NCI-H526 treated with DMSO at 0.1 percent for 48 hours (cell line): ENCODE measurements around the gene KCNIP3.
A peak's percentile ranks its signal among the peaks of the same experiment; 100 is the strongest.

ENCODE experiments used
- DNase-seq: peaks from one replicate; lab custom pipeline; 2025; lab: John Stamatoyannopoulos, UW

The KCNIP3 gene

DNA sequence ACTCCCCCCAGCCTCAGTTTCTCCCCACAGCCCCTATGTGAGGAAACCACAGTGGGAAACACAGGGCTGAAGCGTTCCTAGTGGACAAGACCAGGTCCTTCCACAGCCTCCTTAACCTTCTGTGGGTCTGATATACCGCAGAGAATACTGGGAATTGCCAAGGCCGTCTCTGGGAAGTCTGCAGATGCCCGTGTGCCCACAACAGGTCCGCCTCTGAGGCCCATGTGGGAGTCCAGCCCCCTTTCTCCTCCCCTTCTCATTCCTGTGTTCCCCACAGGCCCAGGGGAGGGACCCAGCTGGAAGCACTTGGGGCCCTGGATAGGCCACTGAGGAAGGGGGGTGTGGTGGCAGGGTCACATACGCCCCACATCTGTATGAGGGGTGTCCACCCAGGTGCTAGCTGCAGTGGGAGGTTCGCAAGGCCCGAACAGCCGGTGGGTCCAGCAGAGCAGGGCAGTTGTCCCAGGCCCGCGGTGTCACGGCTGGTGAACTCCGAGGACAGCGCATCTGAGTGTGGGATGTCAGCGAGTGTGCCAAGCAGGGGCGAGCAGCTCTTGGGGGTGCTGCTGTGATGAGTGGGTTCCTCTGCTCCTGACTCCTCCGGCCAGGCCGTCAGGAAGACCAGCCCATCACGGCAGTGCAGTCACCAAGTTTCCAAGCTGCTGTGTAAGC, 2.4 kb upstream of the KCNIP3 start:
- no peak for DNase-seq

DNA sequence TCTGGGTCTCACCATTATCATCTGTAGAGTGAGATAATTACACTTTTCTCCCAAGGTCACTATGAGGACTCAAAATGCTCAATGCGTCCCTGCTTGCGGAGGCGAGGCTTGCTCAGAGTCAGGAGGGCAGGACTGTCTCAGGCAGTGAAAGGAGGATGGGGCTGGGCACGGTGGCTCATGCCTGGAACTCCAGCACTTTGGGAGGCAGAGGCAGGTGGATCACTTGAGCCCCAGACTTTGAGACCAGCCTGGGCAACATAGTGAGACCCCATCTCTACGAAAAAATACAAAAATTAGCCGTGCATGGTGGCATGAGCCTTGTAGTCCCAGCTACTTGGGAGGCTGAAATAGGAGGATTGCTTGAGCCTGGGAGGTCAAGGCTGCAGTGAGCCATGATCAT, 1.8 kb upstream of the KCNIP3 start:
- DNase-seq = no peak

DNA sequence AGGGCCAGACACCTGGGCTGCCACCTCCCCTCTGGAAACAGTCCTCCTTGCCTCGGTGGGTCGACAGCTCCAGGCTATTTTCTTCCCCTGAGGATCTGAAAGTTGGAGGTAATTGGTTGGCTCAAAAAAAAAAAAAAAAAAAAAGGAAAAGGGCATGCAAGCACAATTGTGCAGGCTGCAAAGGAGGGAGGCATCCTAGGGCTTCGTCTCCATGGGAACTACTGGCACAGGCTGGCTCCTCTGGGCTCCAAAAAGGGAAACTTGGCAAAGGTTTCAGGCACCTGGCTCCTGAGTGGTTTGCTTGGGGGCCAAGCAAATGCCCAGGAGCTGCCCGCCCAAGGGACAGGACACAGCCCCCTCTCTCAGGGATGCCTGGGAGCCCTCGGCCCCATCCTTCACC, 1.1 kb upstream of the KCNIP3 start:
- no peak for DNase-seq

DNA sequence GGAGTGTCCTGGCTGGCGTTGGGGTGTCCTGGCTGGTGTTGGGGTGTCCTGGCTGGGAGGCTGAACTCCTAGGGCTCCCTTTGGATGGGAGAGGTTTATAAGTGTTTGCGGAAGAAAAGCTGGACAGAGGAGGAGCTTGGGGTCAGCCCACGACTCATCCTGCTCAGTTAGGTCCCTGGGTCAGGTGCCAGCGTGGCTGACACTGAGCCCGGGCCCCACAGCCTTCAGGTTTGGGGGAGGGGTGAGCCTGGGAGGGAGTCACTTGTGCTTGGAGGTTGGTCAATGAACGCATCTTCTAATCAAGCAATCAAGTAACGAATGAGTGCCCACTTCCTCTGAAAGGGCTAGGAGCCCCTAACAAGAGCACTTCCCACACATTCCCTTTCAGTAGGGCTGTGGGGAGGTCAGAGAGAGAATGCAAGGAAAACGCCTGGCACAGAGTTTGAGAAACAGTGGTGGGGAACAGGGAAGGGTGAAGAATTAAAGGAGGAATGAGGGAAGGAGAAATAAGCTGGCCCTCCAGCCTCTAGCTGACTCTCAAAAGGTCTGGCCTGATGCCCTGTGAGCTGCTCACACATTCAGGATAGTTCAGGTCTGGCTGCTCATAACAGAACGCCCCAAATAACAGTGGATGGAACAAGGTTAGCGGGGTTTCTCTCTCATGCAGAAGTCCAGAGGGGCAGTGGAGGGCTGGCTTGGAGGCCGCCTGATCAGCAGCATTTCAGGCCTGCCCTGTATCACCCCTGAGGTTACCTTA, 670 bp downstream of the KCNIP3 start:
- DNase-seq = no peak

DNA sequence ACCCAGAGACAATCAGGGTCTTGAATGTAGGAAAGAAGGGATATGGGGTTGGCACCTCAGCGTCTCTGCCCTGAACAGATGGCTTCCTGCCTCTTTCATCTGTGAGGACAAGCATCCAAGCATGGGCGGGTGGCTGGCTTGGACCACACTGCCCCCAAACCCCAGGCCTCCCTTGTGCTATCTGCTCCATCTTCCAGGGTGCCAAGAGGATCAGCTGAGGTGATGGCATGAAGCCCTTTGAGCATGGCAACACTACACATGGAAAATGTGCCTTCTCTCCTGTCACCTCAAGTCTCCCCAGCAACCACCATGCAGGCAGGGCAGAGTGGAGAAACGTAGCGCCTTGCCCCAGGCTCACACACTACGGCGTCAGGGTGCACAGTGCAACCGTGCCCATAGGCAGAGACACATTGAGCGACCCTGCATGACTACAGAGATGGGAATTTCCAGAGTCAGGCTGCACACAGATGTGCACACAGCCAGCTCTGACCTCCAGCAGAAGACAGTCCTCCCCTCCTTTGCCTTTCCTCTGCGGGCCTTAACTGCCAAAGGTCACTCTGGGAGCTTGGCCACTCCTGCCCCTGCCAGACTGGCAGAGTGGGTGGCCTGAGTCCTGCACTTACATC, 1.5 kb downstream of the KCNIP3 start:
- no peak for DNase-seq

DNA sequence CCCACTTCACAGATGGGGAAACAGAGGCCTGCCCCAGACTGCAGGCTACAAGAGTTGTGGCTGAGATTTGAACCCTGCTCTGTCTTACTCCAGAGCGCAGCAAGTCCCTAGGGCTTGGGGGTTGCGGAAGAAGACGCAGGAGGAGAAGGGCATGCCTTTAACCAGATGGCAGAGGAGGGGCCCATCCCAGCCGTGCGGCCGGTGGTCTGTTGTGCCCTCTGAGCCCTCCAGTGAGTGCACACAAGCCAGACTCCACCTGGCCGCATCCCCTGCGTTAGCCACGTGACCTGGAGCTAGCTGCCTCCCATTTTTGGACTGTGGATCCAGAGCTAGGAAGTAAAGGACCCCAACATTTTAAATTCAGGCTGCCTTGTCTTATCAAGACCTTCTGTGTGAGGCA, 2.8 kb downstream of the KCNIP3 start:
- no peak for DNase-seq

DNA sequence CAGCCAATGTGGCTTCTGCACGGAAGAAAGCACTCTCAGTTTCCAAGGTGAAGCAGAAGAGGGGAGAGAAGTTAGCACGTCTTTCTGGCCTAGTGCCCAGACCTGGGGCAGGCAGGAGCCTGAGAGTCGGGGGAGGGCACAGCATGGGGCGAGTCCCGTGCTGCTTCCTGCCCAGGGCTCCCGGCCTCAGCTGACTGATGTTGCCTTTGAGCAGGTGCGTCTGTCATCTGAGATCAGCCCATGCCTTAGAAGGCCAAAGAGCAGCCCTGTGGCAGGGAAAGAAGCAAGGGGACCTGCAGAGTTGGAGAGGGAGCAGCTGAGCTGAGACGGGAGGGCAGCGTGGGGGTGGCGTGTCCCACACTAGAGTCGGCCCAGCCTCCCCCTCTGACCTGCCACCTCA, 3.3 kb downstream of the KCNIP3 start:
- no peak for DNase-seq

DNA sequence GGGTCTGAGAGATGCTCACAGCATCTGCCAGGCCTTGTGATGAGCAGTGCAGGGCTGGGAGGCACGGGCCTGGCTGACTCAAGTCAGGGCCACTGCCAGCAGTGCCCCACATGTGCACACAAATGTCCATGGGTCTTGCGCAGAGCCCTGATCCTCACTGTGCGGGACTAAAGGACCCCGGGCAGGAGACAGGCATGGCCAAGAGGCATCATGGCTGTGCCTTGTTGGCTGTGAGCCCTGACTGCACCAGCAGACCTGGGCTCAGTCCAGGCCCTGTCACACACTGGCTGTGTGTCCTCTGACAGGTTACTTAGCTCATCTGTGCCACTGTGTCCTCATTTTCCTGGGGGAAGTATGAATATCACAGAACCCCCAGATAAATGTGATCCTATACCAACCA, 4.0 kb downstream of the KCNIP3 start:
- DNase-seq = no peak

DNA sequence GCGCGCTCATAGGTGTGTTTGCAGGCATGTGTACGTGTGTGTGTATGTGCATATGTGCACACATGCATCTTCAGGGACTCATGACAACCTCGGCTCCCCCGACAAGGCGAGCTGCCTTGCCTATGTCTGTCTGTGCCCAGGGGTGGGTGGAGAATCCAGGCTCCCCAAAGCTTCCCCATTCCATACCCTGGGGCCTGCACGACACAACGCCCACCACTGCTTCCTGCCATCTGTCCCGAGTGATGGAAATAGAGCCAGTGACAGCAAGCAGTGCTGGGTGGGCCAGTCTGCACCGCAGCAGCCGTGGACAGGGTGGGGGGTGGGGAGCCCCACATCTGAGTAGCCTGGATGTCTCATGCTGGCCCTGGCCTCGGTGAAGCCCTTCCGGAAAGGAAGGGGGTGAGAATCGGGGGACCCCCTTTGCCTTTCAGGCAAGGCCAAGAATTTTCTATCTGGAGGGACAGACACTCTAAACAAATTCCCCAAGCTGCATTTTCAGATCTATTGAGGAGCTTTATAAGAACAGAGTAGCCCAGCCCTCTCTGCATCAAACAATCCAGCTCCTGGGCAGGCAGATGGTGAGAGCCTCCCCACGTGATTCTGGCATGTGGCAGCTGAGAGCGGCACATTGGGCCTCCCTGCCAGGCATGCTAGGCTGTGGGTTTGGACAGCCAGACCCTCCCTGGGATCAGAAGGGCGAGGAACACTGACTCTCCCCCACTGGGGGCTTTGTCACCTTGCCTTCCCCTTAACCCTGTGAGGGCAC, 4.9 kb downstream of the KCNIP3 start:
- no peak for DNase-seq

DNA sequence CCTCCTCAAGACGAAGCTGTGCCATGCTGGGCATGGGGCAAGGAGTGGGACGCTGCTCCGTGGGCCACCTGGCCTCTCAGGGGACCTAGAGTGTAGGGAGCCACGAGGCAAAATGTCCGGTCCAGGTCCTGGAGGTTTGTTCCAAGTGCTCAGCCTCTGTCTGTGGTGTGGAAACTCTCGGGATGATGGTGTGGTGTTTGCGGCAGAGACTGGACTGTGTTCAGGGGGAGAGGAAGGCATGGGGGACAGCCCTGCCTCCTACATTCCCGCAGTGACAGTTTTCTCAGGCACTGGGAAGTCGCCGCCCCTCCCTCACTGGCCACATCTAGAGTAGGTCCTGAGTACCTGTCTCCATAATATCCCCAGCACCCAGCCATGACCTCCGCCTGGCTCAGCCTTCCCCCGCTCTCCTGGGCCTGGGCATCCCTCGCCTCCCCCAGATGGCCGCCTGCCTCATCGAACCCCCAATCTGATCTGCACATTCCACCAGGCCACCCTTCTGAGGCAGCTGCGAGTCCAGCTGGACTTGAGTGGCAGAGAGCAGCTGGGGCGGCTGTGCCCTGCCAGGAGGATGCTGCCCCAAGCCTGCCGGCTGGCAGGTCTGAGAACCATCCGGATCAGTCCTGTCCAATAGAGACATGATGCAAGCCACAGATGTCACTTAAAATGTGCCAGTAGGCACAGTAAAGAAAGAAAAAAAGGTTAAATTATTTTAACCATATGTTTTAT, 6.2 kb downstream of the KCNIP3 start:
- DNase-seq = no peak

DNA sequence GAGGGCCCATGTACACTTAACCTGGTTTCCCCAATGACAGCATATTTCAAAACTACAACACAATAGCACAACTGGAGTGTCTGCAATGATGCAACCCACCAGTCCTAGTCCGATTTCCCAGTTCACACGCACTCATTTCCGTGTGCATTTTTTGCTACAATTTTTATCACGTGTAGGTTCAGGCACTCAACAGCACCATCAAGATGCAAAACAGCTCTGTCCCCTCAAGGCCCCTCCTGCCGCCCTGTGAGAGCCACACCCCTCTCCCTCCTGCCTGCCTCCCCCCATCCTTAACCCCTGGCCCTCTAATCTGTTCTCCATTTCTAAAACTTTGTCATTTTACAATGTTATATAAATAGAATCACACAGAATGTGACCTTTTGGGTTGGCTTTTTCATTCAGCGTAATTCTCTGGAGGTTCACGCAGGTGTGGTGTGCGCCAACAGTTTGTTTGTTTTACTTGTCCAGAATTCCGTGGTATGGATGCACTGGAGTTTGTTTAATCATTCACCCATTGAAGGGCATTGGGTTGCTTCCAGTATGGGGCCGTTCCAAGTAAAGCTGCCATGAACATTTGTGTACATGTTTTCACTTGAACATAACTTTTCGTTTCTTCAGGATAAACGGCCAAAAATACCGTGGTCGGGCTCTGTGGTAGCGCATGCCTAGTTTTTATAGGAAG, 8.4 kb downstream of the KCNIP3 start:
- DNase-seq = peak; percentile 57

DNA sequence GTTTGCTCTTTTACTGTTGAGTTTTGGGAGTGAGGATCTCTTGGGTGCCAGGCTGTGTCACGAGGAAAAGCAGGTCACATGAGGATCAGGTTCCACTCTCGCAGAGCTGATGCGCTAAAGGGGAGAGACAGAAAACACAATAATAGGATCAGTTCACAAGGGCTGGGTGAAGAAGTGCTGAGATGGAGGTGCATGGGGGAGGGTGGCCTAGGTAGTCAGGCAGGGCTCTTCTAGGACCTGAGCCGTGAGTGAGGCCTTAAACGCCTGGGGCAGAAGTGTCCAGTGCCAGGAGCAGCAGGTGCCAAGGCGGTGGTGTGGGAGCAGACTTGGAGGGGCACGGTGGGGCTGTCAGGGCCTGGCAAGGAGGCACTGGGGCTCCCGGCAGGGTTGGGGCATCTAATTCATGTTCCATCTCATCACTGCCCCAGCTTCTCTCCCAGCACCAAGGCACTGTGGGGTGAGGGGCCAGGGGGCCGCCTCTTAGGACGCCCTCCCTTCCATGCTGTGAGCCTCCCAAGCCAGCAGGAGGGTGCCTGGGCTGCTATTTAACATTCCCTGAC, 9.3 kb downstream of the KCNIP3 start:
- DNase-seq = no peak

DNA sequence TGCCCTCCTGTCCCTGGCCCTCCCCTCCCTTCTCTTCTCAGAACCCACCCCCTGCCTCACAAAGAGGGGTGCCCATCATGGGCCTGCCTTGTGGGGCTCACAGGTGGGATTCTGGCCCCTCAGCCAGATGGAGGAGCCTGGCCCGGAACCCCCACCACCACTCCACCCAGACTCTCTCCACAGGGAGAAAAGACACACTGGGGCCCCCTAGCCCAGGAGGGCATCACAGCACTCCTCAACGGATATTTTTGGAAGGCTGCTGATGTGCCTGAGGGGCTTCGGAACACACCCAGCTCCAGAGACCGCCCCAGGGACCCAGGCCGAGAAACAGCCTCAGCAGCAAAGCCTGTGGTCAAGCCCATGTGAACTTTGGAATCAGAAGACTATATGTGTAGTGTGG, 9.9 kb downstream of the KCNIP3 start:
- no peak for DNase-seq

DNA sequence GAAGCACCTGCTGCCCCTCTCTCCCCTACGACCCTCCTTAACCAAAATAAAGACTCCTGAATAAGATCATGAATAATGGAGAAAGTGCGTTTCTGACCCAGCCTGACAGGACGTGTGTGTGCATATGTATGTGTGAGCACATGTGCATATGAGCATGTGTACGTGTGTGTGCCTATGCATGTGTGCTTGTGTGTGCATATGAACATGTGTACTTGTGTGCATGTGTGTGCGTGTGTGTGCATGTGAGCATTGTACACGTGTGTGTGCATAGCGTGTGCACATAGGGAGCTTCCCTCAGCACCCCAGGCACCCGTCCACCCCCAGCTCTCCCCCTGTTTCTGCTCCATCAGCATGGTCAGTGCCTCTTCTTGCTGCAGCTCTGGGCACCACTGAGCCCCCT, 10.7 kb downstream of the KCNIP3 start:
- no peak for DNase-seq

DNA sequence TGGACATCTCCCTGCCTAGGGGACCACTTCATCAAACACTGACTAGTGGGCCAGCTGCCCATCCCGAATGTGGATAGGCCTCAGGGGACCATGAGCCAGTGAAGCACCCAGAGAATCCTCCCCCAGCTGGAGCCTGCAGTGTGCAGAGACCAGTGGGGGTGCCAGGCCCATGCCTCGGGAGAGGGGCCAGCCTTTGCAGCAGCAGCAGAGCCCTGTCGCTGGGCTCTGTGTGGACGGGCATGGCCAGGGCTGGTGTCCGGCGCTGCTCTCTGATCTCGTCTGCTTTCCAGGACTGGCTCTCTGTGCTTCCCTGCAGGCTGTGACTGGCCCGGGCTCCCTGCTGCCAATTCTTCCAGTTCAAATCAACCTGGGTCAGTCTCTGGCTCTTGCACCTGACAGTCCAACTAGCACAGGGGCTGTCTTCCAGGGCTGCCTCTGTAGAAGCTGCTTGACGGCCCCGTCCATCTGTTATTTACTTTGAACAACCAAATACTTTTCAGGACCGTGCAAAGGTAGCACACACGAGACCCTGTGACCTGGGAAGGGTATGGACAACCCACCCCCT, 11.4 kb downstream of the KCNIP3 start:
- DNase-seq = no peak

DNA sequence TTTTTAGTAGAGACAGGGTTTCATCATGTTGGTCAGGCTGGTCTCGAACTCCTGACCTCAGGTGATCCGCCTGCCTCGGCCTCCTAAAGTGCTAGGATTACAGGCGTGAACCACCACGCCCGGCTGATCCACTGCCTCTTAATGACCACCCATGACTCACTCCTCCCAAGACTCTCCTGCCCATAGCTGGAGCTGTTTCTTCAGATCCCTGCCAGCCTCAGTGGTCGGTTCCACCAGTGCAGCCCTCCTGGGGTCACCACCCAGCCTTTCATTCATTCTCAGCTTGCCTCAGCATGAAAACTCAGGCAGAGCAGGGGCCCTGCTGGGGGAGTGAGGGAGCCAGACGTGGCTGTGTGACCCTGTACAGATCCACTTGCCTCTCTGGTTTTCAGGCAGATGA, 12.5 kb downstream of the KCNIP3 start:
- no peak for DNase-seq

DNA sequence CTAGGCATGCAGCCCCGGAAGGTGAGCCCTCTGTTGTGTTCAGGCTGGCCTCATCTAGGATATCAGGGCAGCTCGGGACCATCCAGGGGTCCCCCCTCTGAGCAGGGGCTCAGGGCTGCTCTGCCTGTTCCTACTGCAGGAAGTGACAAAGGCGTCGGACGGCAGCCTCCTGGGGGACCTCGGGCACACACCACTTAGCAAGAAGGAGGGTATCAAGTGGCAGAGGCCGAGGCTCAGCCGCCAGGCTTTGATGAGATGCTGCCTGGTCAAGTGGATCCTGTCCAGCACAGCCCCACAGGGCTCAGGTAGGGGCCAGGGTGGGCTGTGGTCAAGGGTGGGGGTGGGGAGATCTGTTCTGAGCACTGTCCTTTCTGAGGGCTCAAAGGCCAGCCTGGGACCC, 13.1 kb downstream of the KCNIP3 start:
- no peak for DNase-seq

DNA sequence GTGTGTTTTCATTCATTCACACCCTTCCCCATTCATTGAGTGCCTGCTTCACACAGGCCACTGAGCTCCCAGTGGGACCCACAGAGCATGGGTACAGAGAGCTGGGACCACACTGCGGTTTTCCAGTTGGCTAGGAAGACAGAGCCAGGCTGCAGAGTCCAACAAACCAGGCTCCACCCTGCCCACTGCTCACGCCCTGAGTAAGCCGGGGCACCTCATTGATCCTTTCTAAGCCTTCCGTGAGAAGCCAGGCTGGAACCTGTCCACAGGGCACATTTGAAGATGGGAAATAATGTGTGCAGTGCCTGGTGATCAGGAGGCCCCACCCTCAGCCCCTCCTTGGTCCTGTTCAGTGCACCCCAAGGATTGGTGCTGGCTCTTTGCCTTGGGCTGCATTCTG, 13.5 kb downstream of the KCNIP3 start:
- no peak for DNase-seq

DNA sequence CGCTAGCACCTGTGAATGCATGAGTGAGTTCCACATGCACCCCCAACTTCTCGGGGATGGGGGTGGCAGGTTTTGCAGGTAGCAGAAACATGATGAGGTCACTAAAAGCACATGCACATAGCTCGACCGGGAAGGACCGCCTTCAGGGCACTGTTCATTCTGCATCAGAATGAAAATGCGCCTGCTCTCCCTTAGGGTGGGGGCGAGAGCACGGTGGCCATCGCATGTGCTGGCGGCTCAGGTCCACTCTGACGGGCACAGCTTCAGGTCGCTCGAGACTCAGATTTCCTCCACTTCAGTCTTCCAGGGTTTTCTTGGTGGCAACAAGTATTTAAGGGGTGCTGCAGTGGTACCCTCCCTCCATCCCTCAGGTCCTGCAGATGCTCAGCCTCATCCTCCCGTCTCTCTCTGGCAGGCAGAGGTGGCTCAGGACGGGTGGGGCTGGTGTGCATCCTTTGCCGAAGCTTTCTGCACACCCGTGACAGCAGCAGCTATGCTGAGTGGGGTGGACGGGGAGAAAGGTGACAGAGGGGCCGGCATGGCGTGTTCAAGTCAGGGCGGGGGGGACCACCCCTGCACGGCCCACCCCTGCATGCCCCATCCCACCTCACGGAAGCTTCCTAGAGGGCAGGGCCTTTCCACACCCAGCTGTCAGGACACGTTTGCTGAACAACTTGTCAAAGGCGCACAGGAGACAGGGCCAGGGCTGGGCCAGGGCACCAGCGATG, 14.8 kb downstream of the KCNIP3 start:
- no peak for DNase-seq

DNA sequence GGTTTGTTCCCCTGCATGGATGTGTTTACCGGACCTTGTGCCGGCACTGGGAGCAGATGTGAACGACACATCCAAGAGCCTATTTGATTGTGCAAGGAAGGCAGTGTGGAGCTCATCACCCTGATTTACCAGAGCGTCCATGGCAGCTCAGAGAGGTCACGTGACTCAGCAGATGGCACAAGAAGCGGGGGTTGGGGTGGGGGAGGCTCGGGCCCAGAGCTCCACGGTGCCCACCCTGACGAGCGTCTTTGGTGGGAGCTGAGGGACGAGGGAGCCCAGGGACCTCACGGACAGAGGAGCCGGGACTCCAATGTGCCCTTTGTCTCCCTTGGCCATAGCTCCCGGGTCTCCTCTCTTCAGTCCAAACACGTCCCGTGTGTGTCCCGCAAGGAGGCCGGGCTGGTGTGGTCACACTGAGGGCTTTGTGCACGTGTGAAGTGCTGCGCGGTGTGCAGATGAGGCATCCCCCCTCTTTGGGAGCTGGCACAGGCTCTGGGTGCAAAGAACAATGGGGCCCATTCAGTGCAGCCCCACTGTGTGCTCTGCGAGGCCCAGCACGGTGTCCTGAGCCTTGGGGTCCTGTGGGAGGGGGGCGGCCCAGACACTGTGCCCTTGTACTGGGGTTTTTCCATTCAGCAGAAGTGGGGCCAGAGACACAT, 15.5 kb downstream of the KCNIP3 start:
- no peak for DNase-seq
